Neural cell (in vitro differentiated cells): ENCODE measurements around the gene GPLD1. TPM values are rescaled to one million over a fixed set of nuclear protein-coding genes. Genes with fewer than 3 reads are reported as not detected.

Source experiments
- H2AFZ ChIP-seq: fragments of 200-600, 300-800 bp; sonication (generic), shearing (Covaris generic); 2 replicates; pipeline ENCODE4 v1.6.0; 2014; ENCODE audit warnings: low read depth, mild to moderate bottlenecking, antibody characterized with exemption, low read length, moderate library complexity
- H3F3A ChIP-seq: fragments of 200-600 bp; shearing (Covaris generic); 2 replicates; pipeline ENCODE4 v1.6.1; 2016; ENCODE audit warnings: mild to moderate bottlenecking, moderate library complexity, mixed read lengths, antibody characterized with exemption, low read length; ENCODE audit not compliant: insufficient read depth, poor library complexity, severe bottlenecking
- H3K27ac ChIP-seq: fragments of 200-600, 300-800 bp; sonication (generic), shearing (Covaris generic); 2 replicates; pipeline ENCODE4 v1.5.1; 2014; ENCODE audit warnings: mild to moderate bottlenecking, low read length, moderate library complexity
- H3K27me3 ChIP-seq: fragments of 300-800, 200-600 bp; sonication (generic), shearing (Covaris generic); 2 replicates; pipeline ENCODE4 v1.6.0; 2014; ENCODE audit warnings: mild to moderate bottlenecking, low read depth, low read length, moderate library complexity; ENCODE audit not compliant: insufficient read depth
- H3K36me3 ChIP-seq: fragments of 300-800, 200-600 bp; sonication (generic), shearing (Covaris generic); 2 replicates; pipeline ENCODE4 v1.5.1; 2014; ENCODE audit warnings: mild to moderate bottlenecking, antibody characterized with exemption, low read length, moderate library complexity; ENCODE audit not compliant: insufficient read depth
- H3K4me2 ChIP-seq: fragments of 300-800, 200-600 bp; sonication (generic), shearing (Covaris generic); 2 replicates; pipeline ENCODE4 v1.6.0; 2014; ENCODE audit warnings: mild to moderate bottlenecking, low read length
- H3K4me3 ChIP-seq: fragments of 300-800, 200-600 bp; sonication (generic), shearing (Covaris generic); 2 replicates; pipeline ENCODE4 v1.5.1; 2014; ENCODE audit warnings: mild to moderate bottlenecking, low read length, moderate library complexity
- H3K79me2 ChIP-seq: fragments of 200-600 bp; shearing (Covaris generic); replicated peaks from 2 replicates; pipeline ENCODE4 v1.6.0; 2014; ENCODE audit warnings: mild to moderate bottlenecking, low read length, moderate library complexity; ENCODE audit not compliant: insufficient read depth
- H3K9ac ChIP-seq: fragments of 300-800, 200-600 bp; sonication (generic), shearing (Covaris generic); 2 replicates; pipeline ENCODE4 v1.6.1; 2016; ENCODE audit warnings: mild to moderate bottlenecking, low read length, mixed read lengths
- H3K9me2 ChIP-seq: fragments of 200-600 bp; shearing (Covaris generic); 2 replicates; pipeline ENCODE4 v1.6.1; 2016; ENCODE audit warnings: mild to moderate bottlenecking, low read length, mixed read lengths; ENCODE audit not compliant: insufficient read depth
- H3K9me3 ChIP-seq: fragments of 200-600, 300-800 bp; sonication (generic), shearing (Covaris generic); 2 replicates; pipeline ENCODE4 v1.6.1; 2016; ENCODE audit warnings: mild to moderate bottlenecking, mixed run types, low read length, moderate library complexity, mixed read lengths
- H4K20me1 ChIP-seq: fragments of 200-600 bp; shearing (Covaris generic); 2 replicates; pipeline ENCODE4 v1.6.1; 2016; ENCODE audit warnings: mild to moderate bottlenecking, mixed run types; ENCODE audit not compliant: insufficient read depth
- EP300 ChIP-seq: fragments of 450-650 bp; conservative IDR thresholded peaks from 2 replicates; pipeline ENCODE4 v1.6.1; 2014; ENCODE audit warnings: antibody characterized with exemption, mild to moderate bottlenecking, moderate library complexity; ENCODE audit not compliant: poor library complexity, severe bottlenecking
- EZH2 ChIP-seq: fragments of 200-600, 300-800 bp; shearing (Covaris generic), sonication (generic); IDR thresholded peaks from 2 replicates; pipeline ENCODE4 v1.6.1; 2014; ENCODE audit warnings: antibody characterized with exemption, low read length, borderline replicate concordance, mild to moderate bottlenecking; ENCODE audit not compliant: insufficient read depth, poor library complexity, severe bottlenecking
- MXI1 ChIP-seq: fragments of 450-650 bp; conservative IDR thresholded peaks from 2 replicates; pipeline ENCODE4 v1.6.1; 2014; ENCODE audit warnings: antibody characterized with exemption, mild to moderate bottlenecking; ENCODE audit not compliant: poor library complexity, severe bottlenecking
- POLR2AphosphoS5 ChIP-seq: IDR thresholded peaks from 2 replicates; pipeline ENCODE4 v1.6.1; 2012
- RAD21 ChIP-seq: fragments of 450-650 bp; conservative IDR thresholded peaks from 2 replicates; pipeline ENCODE4 v1.6.1; 2014; ENCODE audit warnings: antibody characterized with exemption, mild to moderate bottlenecking, moderate library complexity
- SMC3 ChIP-seq: fragments of 450-650 bp; conservative IDR thresholded peaks from 2 replicates; pipeline ENCODE4 v1.6.1; 2014; ENCODE audit warnings: antibody characterized with exemption, mild to moderate bottlenecking, moderate library complexity; ENCODE audit not compliant: poor library complexity
- TAF1 ChIP-seq: IDR thresholded peaks from 2 replicates; pipeline ENCODE4 v1.6.1; 2012; ENCODE audit warnings: low read depth
- polyA plus RNA-seq: library from polyadenylated mRNA; depleted of rRNA; stranded (reverse); fragments of >200 nt; gene quantifications from 2 replicates; pipeline ENCODE4 v1.2.3, GENCODE V29; 2014
- TF ChIP-seq, protein P1 (sequence below): fragments of 450-650 bp; IDR thresholded peaks from 2 replicates; pipeline ENCODE4 v1.5.1; 2014; ENCODE audit warnings: antibody characterized with exemption, mild to moderate bottlenecking, moderate library complexity; ENCODE audit not compliant: poor library complexity, severe bottlenecking
- TF ChIP-seq, protein P2 (sequence below): IDR thresholded peaks from 2 replicates; pipeline ENCODE4 v1.6.1; 2012; ENCODE audit warnings: borderline replicate concordance

GPLD1 gene
- polyA plus RNA-seq, 1 donor from 2014 or later, result 11.0 TPM

DNA sequence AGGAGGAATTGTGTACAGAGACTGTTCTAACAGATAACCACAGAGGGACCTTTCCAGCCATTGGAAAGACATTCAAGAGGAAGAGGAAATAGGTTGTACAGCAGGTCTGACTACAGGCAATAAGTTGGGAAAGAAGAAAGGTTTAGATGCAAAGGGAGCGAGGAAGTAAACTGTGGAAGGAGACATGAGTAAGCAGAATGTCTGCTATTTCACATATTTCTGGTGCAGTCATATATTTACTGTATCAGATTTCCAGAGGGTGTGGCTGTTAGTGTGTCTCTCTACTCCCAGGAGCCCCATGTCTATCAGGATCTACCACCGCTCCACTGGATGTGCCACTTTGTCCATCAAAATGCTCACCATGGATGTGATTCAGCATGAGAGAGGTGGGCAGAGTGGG, 60.8 kb downstream of the GPLD1 start:
- Histone ChIP-seq H3K36me3 (peaks cover 9% of the 10 kb centered on the region), H4K20me1 (no peaks in the 10 kb centered on the region), H3K4me3 (no peak overlapping the region), H3K27ac (no peak overlapping the region), H3K9ac (no peak overlapping the region), H2AFZ (no peak overlapping the region), H3K27me3 (no peaks in the 10 kb centered on the region), H3F3A (no peaks in the 10 kb centered on the region), H3K9me3 (no peaks in the 10 kb centered on the region), H3K4me2 (no peak overlapping the region), H3K9me2 (no peaks in the 10 kb centered on the region), H3K79me2 (no peaks in the 10 kb centered on the region)
- TF ChIP-seq, protein P1, sequence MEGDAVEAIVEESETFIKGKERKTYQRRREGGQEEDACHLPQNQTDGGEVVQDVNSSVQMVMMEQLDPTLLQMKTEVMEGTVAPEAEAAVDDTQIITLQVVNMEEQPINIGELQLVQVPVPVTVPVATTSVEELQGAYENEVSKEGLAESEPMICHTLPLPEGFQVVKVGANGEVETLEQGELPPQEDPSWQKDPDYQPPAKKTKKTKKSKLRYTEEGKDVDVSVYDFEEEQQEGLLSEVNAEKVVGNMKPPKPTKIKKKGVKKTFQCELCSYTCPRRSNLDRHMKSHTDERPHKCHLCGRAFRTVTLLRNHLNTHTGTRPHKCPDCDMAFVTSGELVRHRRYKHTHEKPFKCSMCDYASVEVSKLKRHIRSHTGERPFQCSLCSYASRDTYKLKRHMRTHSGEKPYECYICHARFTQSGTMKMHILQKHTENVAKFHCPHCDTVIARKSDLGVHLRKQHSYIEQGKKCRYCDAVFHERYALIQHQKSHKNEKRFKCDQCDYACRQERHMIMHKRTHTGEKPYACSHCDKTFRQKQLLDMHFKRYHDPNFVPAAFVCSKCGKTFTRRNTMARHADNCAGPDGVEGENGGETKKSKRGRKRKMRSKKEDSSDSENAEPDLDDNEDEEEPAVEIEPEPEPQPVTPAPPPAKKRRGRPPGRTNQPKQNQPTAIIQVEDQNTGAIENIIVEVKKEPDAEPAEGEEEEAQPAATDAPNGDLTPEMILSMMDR, result no peak
- TF ChIP-seq EZH2 (no peak), EP300 (no peak), RAD21 (no peak), TAF1 (no peak), MXI1 (no peak), POLR2AphosphoS5 (no peak), SMC3 (no peak)
- TF ChIP-seq, protein P2, sequence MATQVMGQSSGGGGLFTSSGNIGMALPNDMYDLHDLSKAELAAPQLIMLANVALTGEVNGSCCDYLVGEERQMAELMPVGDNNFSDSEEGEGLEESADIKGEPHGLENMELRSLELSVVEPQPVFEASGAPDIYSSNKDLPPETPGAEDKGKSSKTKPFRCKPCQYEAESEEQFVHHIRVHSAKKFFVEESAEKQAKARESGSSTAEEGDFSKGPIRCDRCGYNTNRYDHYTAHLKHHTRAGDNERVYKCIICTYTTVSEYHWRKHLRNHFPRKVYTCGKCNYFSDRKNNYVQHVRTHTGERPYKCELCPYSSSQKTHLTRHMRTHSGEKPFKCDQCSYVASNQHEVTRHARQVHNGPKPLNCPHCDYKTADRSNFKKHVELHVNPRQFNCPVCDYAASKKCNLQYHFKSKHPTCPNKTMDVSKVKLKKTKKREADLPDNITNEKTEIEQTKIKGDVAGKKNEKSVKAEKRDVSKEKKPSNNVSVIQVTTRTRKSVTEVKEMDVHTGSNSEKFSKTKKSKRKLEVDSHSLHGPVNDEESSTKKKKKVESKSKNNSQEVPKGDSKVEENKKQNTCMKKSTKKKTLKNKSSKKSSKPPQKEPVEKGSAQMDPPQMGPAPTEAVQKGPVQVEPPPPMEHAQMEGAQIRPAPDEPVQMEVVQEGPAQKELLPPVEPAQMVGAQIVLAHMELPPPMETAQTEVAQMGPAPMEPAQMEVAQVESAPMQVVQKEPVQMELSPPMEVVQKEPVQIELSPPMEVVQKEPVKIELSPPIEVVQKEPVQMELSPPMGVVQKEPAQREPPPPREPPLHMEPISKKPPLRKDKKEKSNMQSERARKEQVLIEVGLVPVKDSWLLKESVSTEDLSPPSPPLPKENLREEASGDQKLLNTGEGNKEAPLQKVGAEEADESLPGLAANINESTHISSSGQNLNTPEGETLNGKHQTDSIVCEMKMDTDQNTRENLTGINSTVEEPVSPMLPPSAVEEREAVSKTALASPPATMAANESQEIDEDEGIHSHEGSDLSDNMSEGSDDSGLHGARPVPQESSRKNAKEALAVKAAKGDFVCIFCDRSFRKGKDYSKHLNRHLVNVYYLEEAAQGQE, result no peak

DNA sequence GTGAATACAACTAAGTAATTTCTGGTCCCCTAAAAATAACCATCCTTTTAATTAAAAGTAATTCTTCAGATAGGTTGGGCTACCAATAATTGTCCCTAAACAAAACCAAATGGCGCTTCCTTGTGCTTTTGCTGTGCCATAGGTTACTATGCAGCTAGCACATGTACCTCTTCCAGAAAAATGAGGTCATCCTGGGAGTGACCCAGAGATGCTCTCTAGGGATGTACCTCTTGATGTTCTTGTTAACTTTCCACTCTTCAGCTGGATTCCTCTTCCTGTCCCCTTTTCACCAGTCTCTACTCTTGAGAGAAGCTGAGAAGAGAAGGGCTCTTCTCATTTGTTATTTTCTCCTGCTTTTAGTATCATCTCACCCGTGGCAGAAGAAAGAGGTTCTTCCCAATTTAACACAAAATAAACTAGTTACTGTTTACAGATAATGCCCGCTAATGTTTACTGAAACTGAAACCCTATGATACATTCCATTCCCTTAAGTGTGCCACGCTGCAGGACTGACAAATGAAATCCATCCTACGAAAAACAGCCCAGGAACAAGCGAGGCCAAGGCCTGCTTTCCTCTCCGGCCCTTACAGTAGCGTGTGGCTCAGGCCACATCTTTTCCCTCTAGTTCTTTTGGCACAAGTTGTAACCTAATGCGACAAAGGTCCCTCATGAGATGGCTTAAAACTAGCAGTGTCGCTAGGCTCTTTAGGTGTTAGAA, 62.5 kb downstream of the GPLD1 start:
- no peaks in the 10 kb centered on the region for H4K20me1 ChIP-seq

More for the DNA sequence above, 62.5 kb downstream of the GPLD1 start:
- Histone ChIP-seq H2AFZ (no peak overlapping the region), H3K27me3 (no peaks in the 10 kb centered on the region), H3K9me2 (no peaks in the 10 kb centered on the region), H3K9ac (no peak overlapping the region), H3K9me3 (no peaks in the 10 kb centered on the region), H3K36me3 (peaks cover 16% of the 10 kb centered on the region), H3K79me2 (no peaks in the 10 kb centered on the region), H3F3A (no peaks in the 10 kb centered on the region), H3K4me2 (no peak overlapping the region), H3K27ac (no peak overlapping the region), H3K4me3 (no peak overlapping the region)
- TF ChIP-seq POLR2AphosphoS5 (no peak), EZH2 (no peak), SMC3 (no peak), EP300 (no peak), MXI1 (no peak), TAF1 (no peak), RAD21 (no peak)
- TF ChIP-seq, protein P2, result no peak
- TF ChIP-seq, protein P1, result no peak
